NCI-H1417 treated with DMSO at 0.1 percent for 48 hours (cell line): Measurements from ENCODE around the gene NELL1.
"Not testable (repeated sequence)": the region's sequence is repeated elsewhere in the genome, so short reads cannot be mapped to it uniquely, and the experiment has no call there.

ENCODE experiments used
- DNase-seq: peaks from one replicate; lab custom pipeline; 2025; lab: John Stamatoyannopoulos, UW

The NELL1 gene

GRCh38 chr11:20770414-20770946 lies 101.1 kb downstream of the NELL1 start:
- peak; percentile 75 for DNase-seq

GRCh38 chr11:20771026-20771425 lies 101.6 kb downstream of the NELL1 start:
- DNase-seq = no peak

- no peak for DNase-seq
Measured at GRCh38 chr11:20771681-20772080, 102.3 kb downstream of the NELL1 start.

GRCh38 chr11:20775331-20775730 lies 105.9 kb downstream of the NELL1 start:
- no peak for DNase-seq

- no peak for DNase-seq
Measured at GRCh38 chr11:20782775-20783174, 113.4 kb downstream of the NELL1 start.

GRCh38 chr11:20783220-20783619 lies 113.8 kb downstream of the NELL1 start:
- DNase-seq = no peak

- no peak for DNase-seq
Measured at GRCh38 chr11:20790622-20791021, 121.2 kb downstream of the NELL1 start.

- DNase-seq = no peak
Measured at GRCh38 chr11:20795005-20795404, 125.6 kb downstream of the NELL1 start.

GRCh38 chr11:20808328-20808727 lies 138.9 kb downstream of the NELL1 start:
- no peak for DNase-seq

GRCh38 chr11:20821046-20821445 lies 151.7 kb downstream of the NELL1 start:
- no peak for DNase-seq

- no peak for DNase-seq
Measured at GRCh38 chr11:20821470-20821869, 152.1 kb downstream of the NELL1 start.

GRCh38 chr11:20824773-20825172 lies 155.4 kb downstream of the NELL1 start:
- no peak for DNase-seq

- DNase-seq = no peak
Measured at GRCh38 chr11:20835561-20835960, 166.2 kb downstream of the NELL1 start.

GRCh38 chr11:20839231-20839630 lies 169.8 kb downstream of the NELL1 start:
- no peak for DNase-seq

GRCh38 chr11:20840341-20840740 lies 171.0 kb downstream of the NELL1 start:
- DNase-seq = no peak

GRCh38 chr11:20844216-20844615 lies 174.8 kb downstream of the NELL1 start:
- DNase-seq = no peak

- no peak for DNase-seq
Measured at GRCh38 chr11:20844630-20845029, 175.2 kb downstream of the NELL1 start.

- no peak for DNase-seq
Measured at GRCh38 chr11:20854215-20854955, 185.0 kb downstream of the NELL1 start.

GRCh38 chr11:20861322-20861721 lies 191.9 kb downstream of the NELL1 start:
- DNase-seq = no peak

- DNase-seq = not testable (repeated sequence)
Measured at GRCh38 chr11:20862263-20862662, 192.9 kb downstream of the NELL1 start.

- DNase-seq = no peak
Measured at GRCh38 chr11:20864628-20865027, 195.2 kb downstream of the NELL1 start.

- DNase-seq = no peak
Measured at GRCh38 chr11:20865161-20865560, 195.8 kb downstream of the NELL1 start.

GRCh38 chr11:20869123-20869522 lies 199.7 kb downstream of the NELL1 start:
- DNase-seq = no peak

GRCh38 chr11:20873054-20873453 lies 203.7 kb downstream of the NELL1 start:
- DNase-seq = peak; percentile 38
